MCF 10A (cell line): ENCODE measurements around the gene FUBP3. TPM values are rescaled to one million over a fixed set of nuclear protein-coding genes. Genes with fewer than 3 reads are reported as not detected.
"Not testable (repeated sequence)": the region's sequence is repeated elsewhere in the genome, so short reads cannot be mapped to it uniquely, and the experiment has no call there.

Source experiments
- BruUV-seq: library from RNA; stranded (reverse); fragments of 400-500 nt; replicated peaks from 2 replicates; lab custom pipeline; 2021; lab: Mats Ljungman, UMichigan
- CTCF ChIA-PET: fragments of 300-600 bp; sonication (Branson Sonifier 250); formaldehyde crosslinking; extraction: SDS; loops from one replicate; lab custom pipeline; 2021; ENCODE audit warnings: antibody characterized with exemption, inconsistent platforms; lab: Yijun Ruan, JAX
- POLR2A ChIA-PET: fragments of 300-600, 350-650 bp; sonication (Branson Sonifier 250); formaldehyde crosslinking; extraction: SDS; loops from one replicate; lab custom pipeline; 2020; ENCODE audit warnings: antibody characterized with exemption, inconsistent platforms; lab: Yijun Ruan, JAX
- DNase-seq: peaks from one replicate; pipeline ENCODE4 v3.0.0-alpha.2; 2018; ENCODE audit not compliant: unreplicated experiment
- H3K27ac Mint-ChIP-seq: one replicate; pipeline ENCODE4 v1.8.0; 2022; ENCODE audit warnings: mild to moderate bottlenecking, low read depth, mixed read lengths; ENCODE audit not compliant: unreplicated experiment
- H3K27me3 Mint-ChIP-seq: one replicate; pipeline ENCODE4 v1.8.0; 2022; ENCODE audit warnings: mixed read lengths; ENCODE audit not compliant: insufficient read depth, unreplicated experiment
- H3K36me3 Mint-ChIP-seq: one replicate; pipeline ENCODE4 v1.8.0; 2022; ENCODE audit warnings: mild to moderate bottlenecking, moderate library complexity, mixed read lengths; ENCODE audit not compliant: insufficient read depth, unreplicated experiment
- H3K4me1 Mint-ChIP-seq: one replicate; pipeline ENCODE4 v1.8.0; 2022; ENCODE audit warnings: mixed read lengths; ENCODE audit not compliant: insufficient read depth, unreplicated experiment
- H3K4me3 Mint-ChIP-seq: one replicate; pipeline ENCODE4 v1.8.0; 2022; ENCODE audit warnings: mild to moderate bottlenecking, moderate library complexity, mixed read lengths; ENCODE audit not compliant: unreplicated experiment
- H3K9me3 Mint-ChIP-seq: one replicate; pipeline ENCODE4 v1.8.0; 2022; ENCODE audit warnings: mixed read lengths; ENCODE audit not compliant: unreplicated experiment
- intact Hi-C: fragments of 100-400 bp; cut with micrococcal nuclease; formaldehyde crosslinking; loops from 2 replicates; pipeline ENCODE4 v1.14.1; 2022
- total RNA-seq: library from RNA; stranded (reverse); gene quantifications from 2 replicates; pipeline ENCODE4 v1.2.3, GENCODE V29; 2022
- TF ChIP-seq, protein P1 (sequence below): fragments of 200-600 bp; IDR thresholded peaks from one replicate; pipeline ENCODE4 v1.8.0; 2022; ENCODE audit warnings: antibody characterized with exemption, mild to moderate bottlenecking; ENCODE audit not compliant: unreplicated experiment

Gene FUBP3
- total RNA-seq, 1 experiment from 2014 or later: 58.0 TPM

DNA sequence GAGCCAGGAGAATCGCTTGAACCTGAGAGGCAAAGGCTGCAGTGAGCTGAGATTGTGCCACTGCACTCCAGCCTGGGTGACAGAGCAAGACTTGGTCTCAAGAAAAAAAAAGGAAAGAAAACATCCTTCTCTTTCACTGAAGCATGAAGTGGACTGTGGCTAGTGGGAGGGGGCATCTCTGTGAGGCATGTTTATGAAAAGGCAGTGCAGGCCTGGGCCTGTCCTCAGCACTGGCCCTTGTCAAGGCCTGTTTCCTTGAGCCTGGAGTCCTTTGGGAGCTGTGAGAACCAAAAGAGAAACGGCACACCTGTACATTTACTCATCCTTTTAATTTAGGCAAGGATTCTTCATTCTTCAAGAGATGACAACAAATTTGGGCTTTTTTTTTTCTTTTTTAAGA, 18.3 kb upstream of the FUBP3 start:
- Mint-ChIP-seq H3K9me3 (no peaks in the 10 kb centered on the region), H3K27me3 (no peaks in the 10 kb centered on the region), H3K4me3 (no peak overlapping the region), H3K27ac (peak overlapping the region; percentile 31), H3K36me3 (no peaks in the 10 kb centered on the region), H3K4me1 (peaks cover 16% of the 10 kb centered on the region)
- intact Hi-C loops: no loop called here
- no TSS peak for BruUV-seq
- ChIA-PET CTCF (interaction anchor here (0.6 kb wide), 1 partner anchor 293 kb away, joined by 5 read pairs; no protein-coding TSS in a partner anchor), POLR2A (interaction anchor here (1.2 to 1.6 kb wide), 5 partner anchors 17 to 129 kb away, joined by 3 to 12 read pairs (median 5); partner anchors contain the start of gene FUBP3)
- TF ChIP-seq, protein P1, sequence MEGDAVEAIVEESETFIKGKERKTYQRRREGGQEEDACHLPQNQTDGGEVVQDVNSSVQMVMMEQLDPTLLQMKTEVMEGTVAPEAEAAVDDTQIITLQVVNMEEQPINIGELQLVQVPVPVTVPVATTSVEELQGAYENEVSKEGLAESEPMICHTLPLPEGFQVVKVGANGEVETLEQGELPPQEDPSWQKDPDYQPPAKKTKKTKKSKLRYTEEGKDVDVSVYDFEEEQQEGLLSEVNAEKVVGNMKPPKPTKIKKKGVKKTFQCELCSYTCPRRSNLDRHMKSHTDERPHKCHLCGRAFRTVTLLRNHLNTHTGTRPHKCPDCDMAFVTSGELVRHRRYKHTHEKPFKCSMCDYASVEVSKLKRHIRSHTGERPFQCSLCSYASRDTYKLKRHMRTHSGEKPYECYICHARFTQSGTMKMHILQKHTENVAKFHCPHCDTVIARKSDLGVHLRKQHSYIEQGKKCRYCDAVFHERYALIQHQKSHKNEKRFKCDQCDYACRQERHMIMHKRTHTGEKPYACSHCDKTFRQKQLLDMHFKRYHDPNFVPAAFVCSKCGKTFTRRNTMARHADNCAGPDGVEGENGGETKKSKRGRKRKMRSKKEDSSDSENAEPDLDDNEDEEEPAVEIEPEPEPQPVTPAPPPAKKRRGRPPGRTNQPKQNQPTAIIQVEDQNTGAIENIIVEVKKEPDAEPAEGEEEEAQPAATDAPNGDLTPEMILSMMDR: no peak
- DNase-seq: peak; percentile 82

DNA sequence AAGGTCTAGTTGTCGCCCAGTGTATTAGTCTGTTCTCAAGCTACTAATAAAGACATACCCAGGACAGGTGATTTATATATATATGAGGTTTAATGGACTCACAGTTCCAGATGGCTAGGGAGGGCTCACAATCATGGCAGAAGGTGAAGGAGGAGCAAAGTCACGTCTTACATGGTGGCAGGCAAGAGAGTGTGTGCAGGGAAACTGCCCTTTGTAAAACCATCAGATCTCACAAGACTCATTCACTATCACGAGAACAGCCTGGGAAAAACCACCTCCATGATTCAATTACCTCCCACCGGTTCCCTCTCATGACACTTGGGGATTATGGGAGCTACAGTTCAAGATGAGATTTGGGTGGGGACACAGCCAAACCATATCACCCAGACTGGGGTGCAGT, 16.9 kb upstream of the FUBP3 start:
- not testable (repeated sequence) for DNase-seq

DNA sequence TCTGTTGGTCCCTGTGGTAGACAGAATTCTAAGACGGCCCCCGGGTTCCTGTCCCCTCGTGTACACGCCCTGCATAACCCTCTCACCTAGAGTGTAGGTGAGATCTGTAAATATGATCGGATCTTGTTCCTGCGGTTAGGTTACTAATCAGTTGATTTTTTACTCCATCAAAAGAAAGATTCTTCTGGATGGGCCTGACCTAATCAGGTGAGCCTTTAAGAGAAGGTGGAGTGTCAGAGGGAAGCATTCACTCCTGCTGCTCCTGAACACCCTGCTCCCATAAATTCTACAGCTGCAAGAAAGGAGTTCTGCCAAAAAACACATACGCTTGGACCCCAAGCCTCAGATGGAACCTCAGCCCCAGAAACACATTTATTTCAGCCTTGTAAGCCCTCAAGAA, 15.6 kb upstream of the FUBP3 start:
- TF ChIP-seq, protein P1: no peak
- intact Hi-C loops: no loop called here
- Mint-ChIP-seq H3K27me3 (no peaks in the 10 kb centered on the region), H3K4me3 (no peak overlapping the region), H3K9me3 (no peaks in the 10 kb centered on the region), H3K4me1 (peaks cover 12% of the 10 kb centered on the region), H3K36me3 (no peaks in the 10 kb centered on the region), H3K27ac (no peak overlapping the region)
- ChIA-PET CTCF (no interaction called here), POLR2A (no interaction called here)
- BruUV-seq: no TSS peak
- DNase-seq: no peak

More for the DNA sequence above, 16.9 kb upstream of the FUBP3 start:
- BruUV-seq, H3K9me3 Mint-ChIP-seq, H3K36me3 Mint-ChIP-seq, intact Hi-C loops, H3K4me3 Mint-ChIP-seq, H3K27ac Mint-ChIP-seq, H3K27me3 Mint-ChIP-seq: not testable (repeated sequence)
- ChIA-PET CTCF (interaction anchor here (0.6 to 0.9 kb wide), 2 partner anchors 32 to 785 kb away, joined by 3 to 4 read pairs; no protein-coding TSS in a partner anchor), POLR2A (interaction anchor here (1.1 kb wide), 1 partner anchor 11 kb away, joined by 3 read pairs; no protein-coding TSS in a partner anchor)
- peaks cover 12% of the 10 kb centered on the region for H3K4me1 Mint-ChIP-seq

DNA sequence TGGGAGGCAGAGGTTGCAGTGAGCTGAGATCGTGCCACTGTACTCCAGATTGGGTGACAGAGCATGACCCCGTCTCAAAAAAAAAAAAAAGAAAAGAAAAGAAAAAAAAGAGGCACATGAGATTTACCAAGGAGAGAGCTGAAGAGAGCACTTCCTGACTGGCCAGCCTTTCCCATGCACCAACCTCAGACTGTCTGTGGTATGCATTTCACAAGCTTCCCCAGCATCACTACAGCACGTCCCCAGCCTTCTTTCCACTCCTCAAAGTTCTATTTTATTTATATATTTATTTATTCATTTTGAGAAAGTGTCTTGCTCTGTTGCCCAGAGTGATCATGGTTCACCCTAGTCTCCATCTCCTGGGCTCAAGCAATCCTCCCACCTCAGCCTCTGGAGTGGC, 13.6 kb upstream of the FUBP3 start:
- no peaks in the 10 kb centered on the region for H3K9me3 Mint-ChIP-seq
- POLR2A ChIA-PET: no interaction called here
- no peaks in the 10 kb centered on the region for H3K36me3 Mint-ChIP-seq
- no peak for DNase-seq
- CTCF ChIA-PET: interaction anchor here (0.7 kb wide), 2 partner anchors 27 to 158 kb away, joined by 5 to 6 read pairs; no protein-coding TSS in a partner anchor
- intact Hi-C loops: no loop called here
- H3K27me3 Mint-ChIP-seq: no peaks in the 10 kb centered on the region
- no TSS peak for BruUV-seq
- no peak overlapping the region for H3K4me3 Mint-ChIP-seq
- TF ChIP-seq, protein P1: no peak
- H3K4me1 Mint-ChIP-seq: peaks cover 7% of the 10 kb centered on the region
- no peak overlapping the region for H3K27ac Mint-ChIP-seq
